AG09309 (cell line): ENCODE data around the gene CCDC59.
A peak's percentile ranks its signal among the peaks of the same experiment; 100 is the strongest.

ENCODE experiments used
- DNase-seq: peaks from one replicate; pipeline ENCODE4 v3.0.0-alpha.2; 2010; ENCODE audit warnings: low read depth
- H3K4me3 ChIP-seq: 2 replicates; pipeline ENCODE4 v1.5.1; 2011; ENCODE audit warnings: mild to moderate bottlenecking, low read depth, low read length, moderate library complexity; ENCODE audit not compliant: control insufficient read depth
- CTCF ChIP-seq: IDR thresholded peaks from 2 replicates; pipeline ENCODE4 v1.5.1; 2011; ENCODE audit warnings: mild to moderate bottlenecking, low read depth, low read length, inconsistent platforms; ENCODE audit not compliant: insufficient read depth, control insufficient read depth; ENCODE audit errors: missing control alignments

Gene CCDC59

GRCh38 chr12:82357845-82358199 lies 365 bp downstream of the CCDC59 start:
- H3K4me3 ChIP-seq: peak overlapping the region; percentile 79
- no peak for DNase-seq
- no peak for TF ChIP-seq CTCF

- TF ChIP-seq CTCF: no peak
- no peak for DNase-seq
- peak overlapping the region; percentile 79 for H3K4me3 ChIP-seq
Measured at GRCh38 chr12:82357340-82357739, 847 bp downstream of the CCDC59 start.

- TF ChIP-seq CTCF: no peak
- no peak overlapping the region for H3K4me3 ChIP-seq
- DNase-seq: no peak
Measured at GRCh38 chr12:82351390-82351789, 6.8 kb downstream of the CCDC59 start.

- no peak for DNase-seq
- H3K4me3 ChIP-seq: no peak overlapping the region
- no peak for TF ChIP-seq CTCF
Measured at GRCh38 chr12:82350161-82350560, 8.0 kb downstream of the CCDC59 start.

- no peak overlapping the region for H3K4me3 ChIP-seq
- DNase-seq: no peak
Measured at GRCh38 chr12:82329508-82329907, 28.7 kb downstream of the CCDC59 start.

GRCh38 chr12:82327861-82328260 lies 30.3 kb downstream of the CCDC59 start:
- H3K4me3 ChIP-seq: no peak overlapping the region
- DNase-seq: no peak
- no peak for TF ChIP-seq CTCF

More at GRCh38 chr12:82329508-82329907, 28.7 kb downstream of the CCDC59 start:
- TF ChIP-seq CTCF: no peak

GRCh38 chr12:82326905-82327503 lies 31.2 kb downstream of the CCDC59 start:
- H3K4me3 ChIP-seq: no peak overlapping the region
- TF ChIP-seq CTCF: peak; percentile 44
- peak; percentile 2 for DNase-seq
